Transverse colon (tissue), 4 donors: Measurements from ENCODE around the gene MRPL2. TPM values are rescaled to one million over a fixed set of nuclear protein-coding genes. Genes with fewer than 3 reads are reported as not detected.
A peak's percentile ranks its signal among the peaks of the same experiment; 100 is the strongest.

Experiments used
- DNase-seq: peaks from one replicate; pipeline ENCODE4 v3.0.0-alpha.2; 2019
- H3K27ac ChIP-seq, 4 donors: fragments of 200-600 bp; sonication (generic); 2 replicates each; pipeline ENCODE4 v1.5.1; 2016 to 2018; ENCODE audit warnings: inconsistent platforms in 4 of 4
- H3K27me3 ChIP-seq: fragments of 200-600 bp; sonication (generic); 2 replicates; pipeline ENCODE4 v1.5.1; 2017; ENCODE audit warnings: inconsistent platforms
- H3K36me3 ChIP-seq, 4 donors: fragments of 200-600 bp; sonication (generic); 2 replicates each; pipeline ENCODE4 v1.5.1; 2017 to 2019; ENCODE audit warnings: inconsistent platforms in 4 of 4
- H3K4me1 ChIP-seq, 4 donors: fragments of 200-600 bp; sonication (generic); 2 replicates each; pipeline ENCODE4 v1.5.1; 2017 to 2020; ENCODE audit warnings: inconsistent platforms in 4 of 4
- H3K4me3 ChIP-seq, 4 donors: fragments of 200-600 bp; sonication (generic); 1 replicate in 1 of 4; 2 replicates in 3 of 4; pipeline versions ENCODE4 v1.5.1 to v1.6.1; 2017 to 2019; ENCODE audit warnings: inconsistent platforms in 4 of 4
- H3K9me3 ChIP-seq, 2 donors: fragments of 200-600 bp; sonication (generic); 2 replicates each; pipeline ENCODE4 v1.5.1; 2017 to 2019; ENCODE audit warnings: inconsistent platforms in 2 of 2
- CTCF ChIP-seq, 5 experiments: fragments of 200-600 bp in 3 of 5; fragments of 450-650 bp in 2 of 5; sonication (generic) in 3 of 5; IDR thresholded peaks; 1 replicate in 2 of 5; 2 replicates in 3 of 5; pipeline ENCODE4 v1.5.1; 2016 to 2017; ENCODE audit warnings: antibody characterized with exemption in 5 of 5, inconsistent platforms in 3 of 5, mild to moderate bottlenecking in 2 of 5, moderate library complexity in 1 of 5
- EP300 ChIP-seq: sonication (generic); formaldehyde crosslinking; IDR thresholded peaks from one replicate; pipeline ENCODE4 v1.6.1; 2017; ENCODE audit warnings: antibody characterized with exemption, low read depth
- POLR2A ChIP-seq: fragments of 450-650 bp; IDR thresholded peaks from one replicate; pipeline ENCODE4 v1.6.1; 2016; ENCODE audit warnings: antibody characterized with exemption, mild to moderate bottlenecking, moderate library complexity
- POLR2AphosphoS5 ChIP-seq, 3 donors: sonication (generic); formaldehyde crosslinking; IDR thresholded peaks; one replicate each; pipeline ENCODE4 v1.6.1; 2016; ENCODE audit warnings: antibody characterized with exemption in 3 of 3
- WGBS, 2 donors: methylation state at CpG; one replicate each; pipeline ENCODE4 v1.1.5; 2018; ENCODE audit warnings: low coverage in 1 of 2; 5-methylcytosine and 5-hydroxymethylcytosine counted together
- in situ Hi-C, 4 donors: fragments of 200-750 bp; cut with MboI; loops; one replicate each; pipeline versions ENCODE4 v1.15.0 to v1.15.1; 2017; ENCODE audit warnings: low sequenced_read_pairs in 3 of 4, low pct_ligation_motif_present in 1 of 4, low pct_unique_long_range_greater_than_20kb in 1 of 4
- intact Hi-C: fragments of 100-400 bp; cut with DNase I; formaldehyde crosslinking; loops from one replicate; pipeline ENCODE4 v1.15.1; 2023; ENCODE audit warnings: low total_unique reads
- total RNA-seq, 4 donors: library from RNA; depleted of rRNA; stranded (reverse); fragments of >200 nt; gene quantifications; one replicate each; pipeline ENCODE4 v1.1.0, GENCODE V29; 2016

The MRPL2 gene
- total RNA-seq, 4 donors from 2014 or later, result 5.8 to 54.2 (median 34.3) TPM

DNA sequence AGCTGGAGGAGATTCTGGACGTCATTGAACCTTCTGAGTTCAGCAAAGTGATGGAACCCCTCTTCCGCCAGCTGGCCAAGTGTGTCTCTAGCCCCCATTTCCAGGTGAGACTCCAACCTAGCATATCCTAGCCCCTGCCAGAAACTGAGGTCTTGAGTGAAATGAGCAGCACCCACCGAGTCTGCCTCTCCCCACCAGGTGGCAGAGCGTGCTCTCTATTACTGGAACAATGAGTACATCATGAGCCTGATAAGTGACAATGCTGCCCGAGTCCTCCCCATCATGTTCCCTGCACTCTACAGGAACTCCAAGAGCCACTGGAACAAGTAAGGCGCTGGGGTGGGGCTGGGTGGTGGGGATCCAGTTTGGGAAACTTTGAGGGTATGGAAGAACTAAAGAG, 50.1 kb downstream of the MRPL2 start:
- intact Hi-C loops, result no loop called here
- Histone ChIP-seq H3K4me3 (no peak overlapping the region), H3K4me1 (peaks cover 8 to 17% (median 11%) of the 10 kb centered on the region in 4 donors), H3K9me3 (no peaks in the 10 kb centered on the region), H3K27me3 (no peaks in the 10 kb centered on the region), H3K27ac (no peak overlapping the region), H3K36me3 (peaks cover 0 to 8% (median 3%) of the 10 kb centered on the region in 4 donors)
- TF ChIP-seq POLR2AphosphoS5 (IDR thresholded peaks at IDR 0.05), result no peak
- TF ChIP-seq EP300, result no peak
- TF ChIP-seq CTCF (IDR thresholded peaks at IDR 0.05), result peak in 4 of 5 experiments; percentile 20 to 48 (median 31)
- no peak for TF ChIP-seq POLR2A
- 61% methylated on average over 6 of the region's 6 CpGs; no CpG with 5 or more reads in 1 of the 2 donors for WGBS, 2 donors
- in situ Hi-C loops, result no loop called here
- no peak for DNase-seq

GRCh38 chr6:43007126-43007525, 52.1 kb downstream of the MRPL2 start:
- Histone ChIP-seq H3K36me3 (peaks cover 0 to 8% (median 3%) of the 10 kb centered on the region in 4 donors), H3K27me3 (no peaks in the 10 kb centered on the region)
- in situ Hi-C loops, result no loop called here

GRCh38 chr6:43006251-43006650, 53.0 kb downstream of the MRPL2 start:
- Histone ChIP-seq H3K36me3 (peaks cover 0 to 8% (median 3%) of the 10 kb centered on the region in 4 donors), H3K4me3 (no peak overlapping the region), H3K27ac (no peak overlapping the region), H3K9me3 (no peaks in the 10 kb centered on the region), H3K4me1 (no peaks in the 10 kb centered on the region), H3K27me3 (no peaks in the 10 kb centered on the region)
- intact Hi-C loops, result no loop called here
- in situ Hi-C loops, result no loop called here
- no peak for DNase-seq
- TF ChIP-seq POLR2AphosphoS5 (IDR thresholded peaks at IDR 0.05), result no peak
- no peak for TF ChIP-seq CTCF (IDR thresholded peaks at IDR 0.05)
- no peak for TF ChIP-seq POLR2A
- TF ChIP-seq EP300, result no peak
- WGBS, 2 donors, result 97% methylated on average over 11 of the region's 11 CpGs; no CpG with 5 or more reads in 1 of the 2 donors

More at GRCh38 chr6:43007126-43007525, 52.1 kb downstream of the MRPL2 start:
- Histone ChIP-seq H3K9me3 (no peaks in the 10 kb centered on the region), H3K4me1 (peaks cover 0 to 4% (median under 1%) of the 10 kb centered on the region in 4 donors), H3K4me3 (no peak overlapping the region), H3K27ac (no peak overlapping the region)
- DNase-seq, result no peak
- TF ChIP-seq POLR2AphosphoS5 (IDR thresholded peaks at IDR 0.05), result no peak
- no peak for TF ChIP-seq EP300
- no peak for TF ChIP-seq POLR2A
- intact Hi-C loops, result no loop called here
- 91 to 92% methylated on average over 4 to 8 of the region's 9 CpGs for WGBS, 2 donors

- 88 to 100% methylated on average over 1 to 5 of the region's 5 CpGs for WGBS, 2 donors
- no peak overlapping the region for H3K4me3 ChIP-seq
- H3K27me3 ChIP-seq, result no peaks in the 10 kb centered on the region
- no peaks in the 10 kb centered on the region for H3K4me1 ChIP-seq
- no peaks in the 10 kb centered on the region for H3K9me3 ChIP-seq
- in situ Hi-C loops, result no loop called here
- intact Hi-C loops, result no loop called here
- H3K36me3 ChIP-seq, result peaks cover 0 to 8% (median 3%) of the 10 kb centered on the region in 4 donors
- no peak overlapping the region for H3K27ac ChIP-seq
- no peak for DNase-seq
- TF ChIP-seq POLR2A (no peak), CTCF (IDR thresholded peaks at IDR 0.05) (no peak), EP300 (no peak), POLR2AphosphoS5 (IDR thresholded peaks at IDR 0.05) (no peak)
Observed at GRCh38 chr6:43005844-43006243, 53.4 kb downstream of the MRPL2 start.

Other genes with a start within 250 kb of the MRPL2 start
- 10 to 100 TPM; 27.3 to 57.1 (median 43.4) TPM for gene RPL7L1, start 179.8 kb downstream of the MRPL2 start, total RNA-seq
- gene PTCRA, start 143.4 kb downstream of the MRPL2 start, total RNA-seq, result not detected
- 10 to 100 TPM; 10.3 to 24.4 (median 21.0) TPM for gene CNPY3, start 130.0 kb downstream of the MRPL2 start, total RNA-seq
- gene GNMT, start 98.7 kb downstream of the MRPL2 start, total RNA-seq, result under 1 TPM in 1 of 4 donors, not detected in 3; 0.68 TPM
- gene PEX6, start 80.3 kb downstream of the MRPL2 start, total RNA-seq, result 10 to 100 TPM; 17.2 to 50.0 (median 33.2) TPM
- gene PPP2R5D, start 74.9 kb downstream of the MRPL2 start, total RNA-seq, result 10 to 100 TPM; 38.0 to 87.5 (median 52.9) TPM
- 10 to 100 TPM; 21.7 to 54.2 (median 37.3) TPM for gene MEA1, start 45.5 kb downstream of the MRPL2 start, total RNA-seq
- gene KLHDC3, start 45.2 kb downstream of the MRPL2 start, total RNA-seq, result 10 to 100 TPM; 54.6 to 67.3 (median 63.2) TPM
- 100 to 1,000 TPM in 1 of 4 donors, 10 to 100 TPM in 3; 32.2 to 200 (median 40.5) TPM for gene RRP36, start 37.8 kb downstream of the MRPL2 start, total RNA-seq
- 10 to 100 TPM; 13.0 to 29.3 (median 15.7) TPM for gene CUL7, start 5.6 kb downstream of the MRPL2 start, total RNA-seq
- 100 to 1,000 TPM in 3 of 4 donors, 10 to 100 TPM in 1; 91.9 to 296 (median 159) TPM for gene KLC4, start 197 bp upstream of the MRPL2 start, total RNA-seq
- gene PTK7, start 16.9 kb upstream of the MRPL2 start, total RNA-seq, result 10 to 100 TPM in 1 of 4 donors, 1 to 10 TPM in 3; 2.2 to 34.6 (median 6.0) TPM
- gene SRF, start 111.8 kb upstream of the MRPL2 start, total RNA-seq, result 10 to 100 TPM; 26.7 to 32.6 (median 29.6) TPM
- 10 to 100 TPM; 41.1 to 69.9 (median 50.3) TPM for gene CUL9, start 122.8 kb upstream of the MRPL2 start, total RNA-seq
- 100 to 1,000 TPM in 3 of 4 donors, 10 to 100 TPM in 1; 16.1 to 367 (median 128) TPM for gene DNPH1, start 170.0 kb upstream of the MRPL2 start, total RNA-seq
- gene TTBK1, start 184.0 kb upstream of the MRPL2 start, total RNA-seq, result 1 to 10 TPM in 1 of 4 donors, under 1 TPM in 3; 0.20 to 1.1 (median 0.36) TPM
- not detected for gene SLC22A7, start 238.8 kb upstream of the MRPL2 start, total RNA-seq
- gene CRIP3, start 249.4 kb upstream of the MRPL2 start, total RNA-seq, result 1 to 10 TPM in 1 of 4 donors, under 1 TPM in 1, not detected in 2; 0.82 to 1.4 TPM